Skeletal muscle tissue (tissue), 4 donors: ENCODE measurements around the gene ZIC2. TPM values are rescaled to one million over a fixed set of nuclear protein-coding genes. Genes with fewer than 3 reads are reported as not detected.

Experiments used
- H3K27ac ChIP-seq: one replicate; pipeline ENCODE4 v1.7.0; 2013; ENCODE audit warnings: mild to moderate bottlenecking, low read depth, low read length, inconsistent platforms
- H3K27me3 ChIP-seq, 3 donors: one replicate each; pipeline ENCODE4 v1.7.0; 2013; ENCODE audit warnings: low read length in 3 of 3; ENCODE audit not compliant: control insufficient read depth in 3 of 3, insufficient read depth in 3 of 3
- H3K36me3 ChIP-seq, 3 donors: one replicate each; pipeline ENCODE4 v1.7.0; 2013; ENCODE audit warnings: low read length in 3 of 3; ENCODE audit not compliant: control insufficient read depth in 3 of 3, insufficient read depth in 3 of 3
- H3K4me1 ChIP-seq, 3 donors: one replicate each; pipeline ENCODE4 v1.7.0; 2013; ENCODE audit warnings: low read length in 3 of 3, mild to moderate bottlenecking in 3 of 3; ENCODE audit not compliant: control insufficient read depth in 3 of 3, insufficient read depth in 3 of 3
- H3K4me3 ChIP-seq, 3 donors: one replicate each; pipeline ENCODE4 v1.7.0; 2013; ENCODE audit warnings: low read length in 3 of 3
- H3K9ac ChIP-seq, 3 donors: one replicate each; pipeline ENCODE4 v1.7.0; 2013; ENCODE audit warnings: low read length in 3 of 3, mild to moderate bottlenecking in 3 of 3, moderate library complexity in 2 of 3, low read depth in 1 of 3
- H3K9me3 ChIP-seq, 3 donors: one replicate each; pipeline ENCODE4 v1.7.0; 2013; ENCODE audit warnings: low read length in 3 of 3; ENCODE audit not compliant: control insufficient read depth in 3 of 3
- total RNA-seq: library from RNA; depleted of rRNA; stranded (reverse); fragments of >200 nt; gene quantifications from one replicate; pipeline ENCODE4 v1.2.3, GENCODE V29; 2014
- donor health status: Osteomylitis.

ZIC2 gene
- total RNA-seq, 1 donor from 2014 or later: not detected

GRCh38 chr13:99991828-99992775, 10.5 kb downstream of the ZIC2 start:
- H3K36me3 ChIP-seq: no peaks in the 10 kb centered on the region
- no peak overlapping the region for H3K4me3 ChIP-seq
- peaks cover 0 to 4% (median 0%) of the 10 kb centered on the region in 3 donors for H3K9me3 ChIP-seq
- no peak overlapping the region for H3K9ac ChIP-seq
- H3K27ac ChIP-seq: no peak overlapping the region
- peaks cover 6 to 12% (median 6%) of the 10 kb centered on the region in 3 donors for H3K4me1 ChIP-seq
- H3K27me3 ChIP-seq: peaks cover 93 to 97% (median 95%) of the 10 kb centered on the region in 3 donors

GRCh38 chr13:99992949-99993351, 11.4 kb downstream of the ZIC2 start:
- H3K9ac ChIP-seq: no peak overlapping the region
- peaks cover 6 to 12% (median 6%) of the 10 kb centered on the region in 3 donors for H3K4me1 ChIP-seq
- H3K9me3 ChIP-seq: peaks cover 0 to 4% (median 0%) of the 10 kb centered on the region in 3 donors
- no peak overlapping the region for H3K27ac ChIP-seq
- no peaks in the 10 kb centered on the region for H3K36me3 ChIP-seq
- no peak overlapping the region for H3K4me3 ChIP-seq
- H3K27me3 ChIP-seq: peaks cover 93 to 97% (median 95%) of the 10 kb centered on the region in 3 donors

- no peaks in the 10 kb centered on the region for H3K36me3 ChIP-seq
- H3K4me1 ChIP-seq: peaks cover 6 to 12% (median 6%) of the 10 kb centered on the region in 3 donors
- H3K4me3 ChIP-seq: no peak overlapping the region
- peaks cover 86 to 99% (median 92%) of the 10 kb centered on the region in 3 donors for H3K27me3 ChIP-seq
- no peak overlapping the region for H3K9ac ChIP-seq
- peaks cover 0 to 4% (median 0%) of the 10 kb centered on the region in 3 donors for H3K9me3 ChIP-seq
- no peak overlapping the region for H3K27ac ChIP-seq
These were observed 12.4 kb downstream of the ZIC2 start for GRCh38 chr13:99993660-99994637.

GRCh38 chr13:99994638-99995020, 13.0 kb downstream of the ZIC2 start:
- H3K36me3 ChIP-seq: no peaks in the 10 kb centered on the region
- no peak overlapping the region for H3K9ac ChIP-seq
- H3K9me3 ChIP-seq: peaks cover 0 to 4% (median 0%) of the 10 kb centered on the region in 3 donors
- no peak overlapping the region for H3K4me3 ChIP-seq
- peaks cover 6% of the 10 kb centered on the region in 3 donors for H3K4me1 ChIP-seq
- no peak overlapping the region for H3K27ac ChIP-seq
- H3K27me3 ChIP-seq: peaks cover 79 to 95% (median 88%) of the 10 kb centered on the region in 3 donors

GRCh38 chr13:99995104-99995588, 13.6 kb downstream of the ZIC2 start:
- H3K9ac ChIP-seq: no peak overlapping the region
- H3K27me3 ChIP-seq: peaks cover 74 to 93% (median 83%) of the 10 kb centered on the region in 3 donors
- peaks cover 0 to 4% (median 0%) of the 10 kb centered on the region in 3 donors for H3K9me3 ChIP-seq
- H3K4me3 ChIP-seq: no peak overlapping the region
- H3K4me1 ChIP-seq: peaks cover 2 to 6% (median 3%) of the 10 kb centered on the region in 3 donors
- no peaks in the 10 kb centered on the region for H3K36me3 ChIP-seq
- no peak overlapping the region for H3K27ac ChIP-seq

GRCh38 chr13:99995589-99996380, 14.2 kb downstream of the ZIC2 start:
- no peak overlapping the region for H3K4me3 ChIP-seq

GRCh38 chr13:99996381-99996973, 14.9 kb downstream of the ZIC2 start:
- Histone ChIP-seq H3K36me3 (no peaks in the 10 kb centered on the region), H3K9ac (no peak overlapping the region), H3K27ac (no peak overlapping the region), H3K27me3 (peaks cover 61 to 88% (median 70%) of the 10 kb centered on the region in 3 donors), H3K9me3 (peaks cover 0 to 4% (median 0%) of the 10 kb centered on the region in 3 donors), H3K4me1 (no peaks in the 10 kb centered on the region), H3K4me3 (no peak overlapping the region)

More at GRCh38 chr13:99995589-99996380, 14.2 kb downstream of the ZIC2 start:
- Histone ChIP-seq H3K9me3 (peaks cover 0 to 4% (median 0%) of the 10 kb centered on the region in 3 donors), H3K9ac (no peak overlapping the region), H3K27me3 (peaks cover 68 to 92% (median 77%) of the 10 kb centered on the region in 3 donors), H3K27ac (no peak overlapping the region), H3K4me1 (peaks cover 0 to under 1% (median under 1%) of the 10 kb centered on the region in 3 donors), H3K36me3 (no peaks in the 10 kb centered on the region)

- H3K27ac ChIP-seq: no peak overlapping the region
- no peaks in the 10 kb centered on the region for H3K4me1 ChIP-seq
- no peak overlapping the region for H3K9ac ChIP-seq
- peaks cover 0 to 4% (median 0%) of the 10 kb centered on the region in 3 donors for H3K9me3 ChIP-seq
- H3K4me3 ChIP-seq: no peak overlapping the region
- peaks cover 48 to 80% (median 57%) of the 10 kb centered on the region in 3 donors for H3K27me3 ChIP-seq
- no peaks in the 10 kb centered on the region for H3K36me3 ChIP-seq
These were observed 16.2 kb downstream of the ZIC2 start for GRCh38 chr13:99997702-99998214.
